HCT116 (cell line): ENCODE results near the gene TCF21. TPM values are rescaled to one million over a fixed set of nuclear protein-coding genes. Genes with fewer than 3 reads are reported as not detected.

Source experiments
- ATAC-seq: fragments of 200-7000 bp; cut with Tn5 transposase; 2 replicates; pipeline ENCODE4 v1.9.1; 2020; ENCODE audit warnings: mild to moderate bottlenecking, moderate library complexity
- BruUV-seq: library from RNA; stranded (reverse); fragments of 400-500 nt; replicated peaks from 2 replicates; lab custom pipeline; 2021; lab: Mats Ljungman, UMichigan
- CTCF ChIA-PET: fragments of 300-600 bp; sonication (Branson Sonifier 250); formaldehyde crosslinking; loops from one replicate; lab custom pipeline; 2021; ENCODE audit warnings: antibody characterized with exemption; lab: Charles Lee
- POLR2A ChIA-PET: fragments of 300-600, 350-600 bp; sonication (Branson Sonifier 250); formaldehyde crosslinking; loops from one replicate; lab custom pipeline; 2021; ENCODE audit warnings: antibody characterized with exemption; lab: Charles Lee
- RAD21 ChIA-PET, 2 experiments: fragments of 300-600 bp; sonication (Branson Sonifier 250); formaldehyde crosslinking; loops; one replicate each; lab custom pipeline; 2023; ENCODE audit warnings: low total read pairs in 2 of 2; ENCODE audit not compliant: uncharacterized antibody in 2 of 2, unreplicated experiment in 2 of 2, low non-redundant PET in 1 of 2; lab: Charles Lee
- DNase-seq: peaks from one replicate; pipeline ENCODE4 v3.0.0-alpha.2; 2010; ENCODE audit warnings: low read depth, low spot score
- H2AFZ ChIP-seq: fragments of 200-600 bp; shearing (Covaris generic), sonication (generic); 2 replicates; pipeline ENCODE4 v1.6.1; 2017; ENCODE audit warnings: low read depth, mixed run types, mixed read lengths, antibody characterized with exemption, low read length; ENCODE audit not compliant: poor library complexity, severe bottlenecking
- H3K27ac ChIP-seq: 2 replicates; pipeline ENCODE4 v1.5.1; 2012; ENCODE audit warnings: low read depth, low read length
- H3K27me3 ChIP-seq: fragments of 200-600 bp; sonication (generic); 2 replicates; pipeline ENCODE4 v1.6.1; 2016; ENCODE audit warnings: mixed run types, low read length, mixed read lengths; ENCODE audit not compliant: insufficient read depth
- H3K36me3 ChIP-seq, 2 experiments: fragments of 200-500 bp in 1 of 2; fragments of 200-600 bp in 1 of 2; sonication (Bioruptor generic) in 1 of 2; sonication (generic) in 1 of 2; 2 replicates each; pipeline versions ENCODE4 v1.5.1 to v1.6.1; 2014 to 2016; ENCODE audit warnings: low read length in 2 of 2, inconsistent platforms in 1 of 2, mixed read lengths in 1 of 2, mixed run types in 1 of 2; ENCODE audit not compliant: insufficient read depth in 2 of 2, control insufficient read depth in 1 of 2
- H3K4me1 ChIP-seq, 2 experiments: fragments of 200-600 bp in 1 of 2; sonication (generic) in 1 of 2; 2 replicates each; pipeline versions ENCODE4 v1.5.1 to v1.6.1; 2012 to 2017; ENCODE audit warnings: low read length in 2 of 2, inconsistent platforms in 1 of 2, mild to moderate bottlenecking in 1 of 2, mixed read lengths in 1 of 2, mixed run types in 1 of 2, moderate library complexity in 1 of 2; ENCODE audit not compliant: insufficient read depth in 2 of 2, control insufficient read depth in 1 of 2
- H3K4me2 ChIP-seq: fragments of 200-600 bp; sonication (generic); 2 replicates; pipeline ENCODE4 v1.6.1; 2017; ENCODE audit warnings: mixed run types, low read length, mixed read lengths
- H3K4me3 ChIP-seq, 2 experiments: fragments of 200-600 bp in 1 of 2; sonication (generic) in 1 of 2; replicated peaks in 1 of 2; 2 replicates each; pipeline ENCODE4 v1.5.1; 2011 to 2016; ENCODE audit warnings: low read length in 2 of 2, control low read depth in 1 of 2, low read depth in 1 of 2, mild to moderate bottlenecking in 1 of 2, mixed read lengths in 1 of 2, mixed run types in 1 of 2
- H3K79me2 ChIP-seq: fragments of 200-600 bp; sonication (generic); 2 replicates; pipeline ENCODE4 v1.6.1; 2017; ENCODE audit warnings: mild to moderate bottlenecking, mixed run types, low read length, moderate library complexity, mixed read lengths; ENCODE audit not compliant: insufficient read depth
- H3K9ac ChIP-seq: fragments of 200-600 bp; sonication (generic); 2 replicates; pipeline ENCODE4 v1.6.1; 2016; ENCODE audit warnings: low read length, mixed read lengths
- H3K9me2 ChIP-seq: fragments of 200-600 bp; sonication (generic), shearing (Covaris generic); 2 replicates; pipeline ENCODE4 v1.6.1; 2017; ENCODE audit warnings: mixed run types, mild to moderate bottlenecking, moderate library complexity; ENCODE audit not compliant: insufficient read depth
- H3K9me3 ChIP-seq, 2 experiments: fragments of 200-500 bp in 1 of 2; fragments of 200-600 bp in 1 of 2; sonication (Bioruptor generic) in 1 of 2; sonication (generic) in 1 of 2; 2 replicates each; pipeline ENCODE4 v1.6.1; 2014 to 2017; ENCODE audit warnings: low read length in 2 of 2, mixed read lengths in 2 of 2, inconsistent platforms in 1 of 2, low read depth in 1 of 2, mild to moderate bottlenecking in 1 of 2, mixed run types in 1 of 2, moderate library complexity in 1 of 2; ENCODE audit not compliant: control insufficient read depth in 1 of 2, insufficient read depth in 1 of 2
- H4K20me1 ChIP-seq: fragments of 200-600 bp; sonication (generic), shearing (Covaris generic); 2 replicates; pipeline ENCODE4 v1.6.1; 2017; ENCODE audit warnings: mixed run types, mild to moderate bottlenecking, moderate library complexity; ENCODE audit not compliant: insufficient read depth
- FOSL1 ChIP-seq: IDR thresholded peaks from 2 replicates; pipeline ENCODE4 v1.6.1; 2012; ENCODE audit warnings: low read depth
- intact Hi-C: fragments of 100-400 bp; cut with micrococcal nuclease; formaldehyde crosslinking; loops from 2 replicates; pipeline ENCODE4 v1.10.0; 2022
- total RNA-seq: library from RNA; stranded (reverse); gene quantifications from one replicate; pipeline ENCODE4 v1.2.1, GENCODE V29; 2021; ENCODE audit not compliant: unreplicated experiment

Gene TCF21
- total RNA-seq, 1 experiment from 2014 or later = 0.20 TPM

GRCh38 chr6:133939778-133940667 is 51.1 kb downstream of the TCF21 start:
- H2AFZ ChIP-seq = no peak overlapping the region
- H3K4me3 ChIP-seq = no peak overlapping the region
- POLR2A ChIA-PET = no interaction called here
- H3K36me3 ChIP-seq = no peaks in the 10 kb centered on the region
- no peak overlapping the region for H3K27ac ChIP-seq
- no peak overlapping the region for H3K4me2 ChIP-seq
- H3K9ac ChIP-seq = no peak overlapping the region
- RAD21 ChIA-PET = no interaction called here
- intact Hi-C loops = no loop called here
- no TSS peak for BruUV-seq
- H3K9me3 ChIP-seq = no peaks in the 10 kb centered on the region
- DNase-seq = no peak
- no peaks in the 10 kb centered on the region for H3K79me2 ChIP-seq
- no peaks in the 10 kb centered on the region for H3K27me3 ChIP-seq
- no peaks in the 10 kb centered on the region for H3K9me2 ChIP-seq
- TF ChIP-seq FOSL1 = no peak
- TF ChIP-seq, all 23 proteins: peak for 0
- Histone ChIP-seq H4K20me1 (no peaks in the 10 kb centered on the region), H3K4me1 (no peaks in the 10 kb centered on the region)
- ATAC-seq = no peak
- CTCF ChIA-PET = interaction anchor here (0.7 to 1.4 kb wide), 2 partner anchors 24 to 157 kb away, joined by 3 to 9 read pairs; no protein-coding TSS in a partner anchor

Other genes with a start within 250 kb of the TCF21 start
- 34.9 TPM for gene TBPL1, start 64.1 kb downstream of the TCF21 start, total RNA-seq
- 2.1 TPM for gene SLC2A12, start 163.5 kb downstream of the TCF21 start, total RNA-seq